SK-N-MC (cell line): Measurements from ENCODE around the gene BID.

Source experiments
- DNase-seq: peaks from one replicate; pipeline ENCODE4 v3.0.0-alpha.2; 2011; ENCODE audit warnings: low read depth, low spot score
- H3K27ac ChIP-seq: fragments of 200-600 bp; sonication (generic); 2 replicates; pipeline ENCODE4 v1.5.1; 2016; ENCODE audit warnings: mixed run types
- H3K36me3 ChIP-seq: fragments of 200-600 bp; sonication (generic); 2 replicates; pipeline ENCODE4 v1.6.1; 2017; ENCODE audit warnings: antibody characterized with exemption, low read length, mixed read lengths; ENCODE audit not compliant: insufficient read depth
- H3K4me3 ChIP-seq: fragments of 200-600 bp; sonication (generic); 2 replicates; pipeline ENCODE4 v1.5.1; 2016
- H3K9ac ChIP-seq: fragments of 200-600 bp; sonication (generic); 2 replicates; pipeline ENCODE4 v1.8.0; 2017; ENCODE audit warnings: mixed run types, mixed read lengths; ENCODE audit not compliant: insufficient read length
- H3K9me3 ChIP-seq: fragments of 200-600 bp; sonication (generic); 2 replicates; pipeline ENCODE4 v1.6.1; 2017; ENCODE audit warnings: low read depth, mild to moderate bottlenecking, antibody characterized with exemption, low read length, moderate library complexity, mixed read lengths
- EZH2 ChIP-seq: fragments of 200-600 bp; sonication (generic); IDR thresholded peaks from one replicate; pipeline ENCODE4 v1.6.1; 2017; ENCODE audit warnings: antibody characterized with exemption
- FOXP2 ChIP-seq: optimal IDR thresholded peaks from 2 replicates; pipeline ENCODE3; 2011; ENCODE audit warnings: mild to moderate bottlenecking, moderate library complexity; ENCODE audit not compliant: insufficient read depth; ENCODE audit errors: extremely low read length, control extremely low read depth
- POLR2AphosphoS5 ChIP-seq: IDR thresholded peaks from 2 replicates; pipeline ENCODE4 v1.6.1; 2012; ENCODE audit warnings: mild to moderate bottlenecking, low read depth, low read length, borderline replicate concordance

Gene BID

GRCh38 chr22:17743661-17744411 is 30.4 kb downstream of the BID start:
- Histone ChIP-seq H3K9ac (no peak overlapping the region), H3K4me3 (no peak overlapping the region), H3K9me3 (no peaks in the 10 kb centered on the region), H3K27ac (no peak overlapping the region), H3K36me3 (no peaks in the 10 kb centered on the region; the same call in 1 of the 2 replicates)
- DNase-seq = no peak
- TF ChIP-seq FOXP2 (no peak), POLR2AphosphoS5 (no peak), EZH2 (no peak)

- Histone ChIP-seq H3K4me3 (no peak overlapping the region), H3K9ac (no peak overlapping the region), H3K9me3 (no peaks in the 10 kb centered on the region), H3K36me3 (peaks cover 8% of the 10 kb centered on the region; the same call in 1 of the 2 replicates), H3K27ac (no peak overlapping the region)
- TF ChIP-seq POLR2AphosphoS5 = no peak
- TF ChIP-seq EZH2 = no peak
- no peak for TF ChIP-seq FOXP2
- DNase-seq = no peak
Measured at GRCh38 chr22:17742527-17742902, 31.8 kb downstream of the BID start.

GRCh38 chr22:17741866-17742526 is 32.3 kb downstream of the BID start:
- DNase-seq = no peak
- H3K36me3 ChIP-seq = peaks cover 10% of the 10 kb centered on the region; the same call in 1 of the 2 replicates

GRCh38 chr22:17739196-17739975 is 34.9 kb downstream of the BID start:
- Histone ChIP-seq H3K27ac (no peak overlapping the region), H3K4me3 (no peak overlapping the region), H3K36me3 (peaks cover 26% of the 10 kb centered on the region), H3K9me3 (no peaks in the 10 kb centered on the region), H3K9ac (no peak overlapping the region)
- TF ChIP-seq POLR2AphosphoS5 (no peak), EZH2 (no peak), FOXP2 (no peak)
- no peak for DNase-seq

More at GRCh38 chr22:17741866-17742526, 32.3 kb downstream of the BID start:
- Histone ChIP-seq H3K27ac (no peak overlapping the region), H3K9me3 (no peaks in the 10 kb centered on the region), H3K4me3 (no peak overlapping the region), H3K9ac (no peak overlapping the region)
- TF ChIP-seq FOXP2 = no peak
- no peak for TF ChIP-seq POLR2AphosphoS5
- TF ChIP-seq EZH2 = no peak

- Histone ChIP-seq H3K9me3 (no peaks in the 10 kb centered on the region), H3K4me3 (no peak overlapping the region), H3K9ac (no peak overlapping the region), H3K36me3 (peaks cover 34% of the 10 kb centered on the region), H3K27ac (no peak overlapping the region)
- TF ChIP-seq FOXP2 (no peak), POLR2AphosphoS5 (no peak)
- no peak for DNase-seq
Measured at GRCh38 chr22:17738386-17739128, 35.7 kb downstream of the BID start.

GRCh38 chr22:17734187-17734586 is 40.1 kb downstream of the BID start:
- Histone ChIP-seq H3K4me3 (no peak overlapping the region), H3K9me3 (no peaks in the 10 kb centered on the region), H3K27ac (no peak overlapping the region), H3K36me3 (peaks cover 55% of the 10 kb centered on the region), H3K9ac (no peak overlapping the region)
- DNase-seq = no peak
- TF ChIP-seq FOXP2 (no peak), EZH2 (no peak), POLR2AphosphoS5 (no peak)

- peaks cover 54% of the 10 kb centered on the region for H3K36me3 ChIP-seq
- H3K27ac ChIP-seq = peak overlapping the region; percentile 19; the same call in 1 of the 2 replicates
- DNase-seq = no peak
- H3K9me3 ChIP-seq = no peaks in the 10 kb centered on the region
- TF ChIP-seq POLR2AphosphoS5 (no peak), EZH2 (no peak), FOXP2 (no peak)
- no peak overlapping the region for H3K9ac ChIP-seq
- no peak overlapping the region for H3K4me3 ChIP-seq
Measured at GRCh38 chr22:17733466-17733865, 40.8 kb downstream of the BID start.
